H7 (cell line): ENCODE results near the gene TLE4. TPM values are rescaled to one million over a fixed set of nuclear protein-coding genes. Genes with fewer than 3 reads are reported as not detected.

ENCODE experiments used
- DNase-seq: peaks from one replicate; pipeline ENCODE4 v3.0.0; 2012
- H3K27me3 ChIP-seq: 2 replicates; pipeline ENCODE4 v1.6.0; 2011; ENCODE audit warnings: mild to moderate bottlenecking, low read length; ENCODE audit not compliant: control insufficient read depth, insufficient read depth
- H3K36me3 ChIP-seq: replicated peaks from 2 replicates; pipeline ENCODE4 v1.5.1; 2011; ENCODE audit warnings: low read length; ENCODE audit not compliant: control insufficient read depth, insufficient read depth
- H3K4me3 ChIP-seq: 2 replicates; pipeline ENCODE4 v1.5.1; 2011; ENCODE audit warnings: low read depth, mild to moderate bottlenecking, control low read depth, low read length, moderate library complexity; ENCODE audit not compliant: insufficient read depth
- total RNA-seq: library from RNA; depleted of rRNA; stranded (reverse); fragments of >200 nt; shearing (Covaris generic); gene quantifications from 2 replicates; pipeline ENCODE4 v1.2.3, GENCODE V29; 2014

TLE4 gene
- total RNA-seq, 1 experiment from 2014 or later = 31.8 TPM

GRCh38 chr9:79665931-79666330 is 94.2 kb downstream of the TLE4 start:
- H3K4me3 ChIP-seq = no peak overlapping the region
- no peak for DNase-seq
- no peaks in the 10 kb centered on the region for H3K36me3 ChIP-seq

GRCh38 chr9:79667120-79667519 is 95.4 kb downstream of the TLE4 start:
- no peak for DNase-seq
- Histone ChIP-seq H3K27me3 (no peaks in the 10 kb centered on the region), H3K36me3 (no peaks in the 10 kb centered on the region), H3K4me3 (no peak overlapping the region)

More at GRCh38 chr9:79665931-79666330, 94.2 kb downstream of the TLE4 start:
- H3K27me3 ChIP-seq = no peaks in the 10 kb centered on the region

- Histone ChIP-seq H3K27me3 (no peaks in the 10 kb centered on the region), H3K36me3 (no peaks in the 10 kb centered on the region), H3K4me3 (no peak overlapping the region)
- DNase-seq = no peak
Observed at GRCh38 chr9:79667817-79668436, 96.2 kb downstream of the TLE4 start.

GRCh38 chr9:79668956-79669355 is 97.2 kb downstream of the TLE4 start:
- no peak overlapping the region for H3K4me3 ChIP-seq
- no peaks in the 10 kb centered on the region for H3K27me3 ChIP-seq
- H3K36me3 ChIP-seq = no peaks in the 10 kb centered on the region
- no peak for DNase-seq

- no peak for DNase-seq
- no peaks in the 10 kb centered on the region for H3K27me3 ChIP-seq
- H3K36me3 ChIP-seq = no peaks in the 10 kb centered on the region
Observed at GRCh38 chr9:79670269-79670961, 98.7 kb downstream of the TLE4 start.

GRCh38 chr9:79671558-79671957 is 99.8 kb downstream of the TLE4 start:
- Histone ChIP-seq H3K4me3 (no peak overlapping the region), H3K27me3 (no peaks in the 10 kb centered on the region), H3K36me3 (no peaks in the 10 kb centered on the region)
- DNase-seq = no peak

More at GRCh38 chr9:79670269-79670961, 98.7 kb downstream of the TLE4 start:
- no peak overlapping the region for H3K4me3 ChIP-seq

- DNase-seq = no peak
- no peaks in the 10 kb centered on the region for H3K36me3 ChIP-seq
- H3K27me3 ChIP-seq = no peaks in the 10 kb centered on the region
- H3K4me3 ChIP-seq = no peak overlapping the region
Observed at GRCh38 chr9:79672236-79672635, 100.5 kb downstream of the TLE4 start.

- no peak for DNase-seq
- Histone ChIP-seq H3K27me3 (no peaks in the 10 kb centered on the region), H3K36me3 (no peaks in the 10 kb centered on the region), H3K4me3 (no peak overlapping the region)
Observed at GRCh38 chr9:79672891-79673290, 101.1 kb downstream of the TLE4 start.

- H3K36me3 ChIP-seq = no peaks in the 10 kb centered on the region
- H3K27me3 ChIP-seq = no peaks in the 10 kb centered on the region
- no peak overlapping the region for H3K4me3 ChIP-seq
- no peak for DNase-seq
Observed at GRCh38 chr9:79673614-79674013, 101.8 kb downstream of the TLE4 start.

GRCh38 chr9:79674052-79674777 is 102.5 kb downstream of the TLE4 start:
- Histone ChIP-seq H3K27me3 (no peaks in the 10 kb centered on the region), H3K4me3 (no peak overlapping the region), H3K36me3 (no peaks in the 10 kb centered on the region)
- no peak for DNase-seq

- DNase-seq = no peak
- Histone ChIP-seq H3K27me3 (no peaks in the 10 kb centered on the region), H3K36me3 (0 out of 2 replicates have a peak, but pooled peaks cover under 1% of the 10 kb centered on the region), H3K4me3 (no peak overlapping the region)
Observed at GRCh38 chr9:79681576-79681975, 109.8 kb downstream of the TLE4 start.

GRCh38 chr9:79682076-79682736 is 110.4 kb downstream of the TLE4 start:
- Histone ChIP-seq H3K4me3 (no peak overlapping the region), H3K36me3 (0 out of 2 replicates have a peak, but pooled peaks cover 2% of the 10 kb centered on the region), H3K27me3 (no peaks in the 10 kb centered on the region)
- DNase-seq = no peak

GRCh38 chr9:79684059-79684458 is 112.3 kb downstream of the TLE4 start:
- no peak for DNase-seq
- H3K27me3 ChIP-seq = no peaks in the 10 kb centered on the region
- 0 out of 2 replicates have a peak, but pooled peaks cover 2% of the 10 kb centered on the region for H3K36me3 ChIP-seq
- H3K4me3 ChIP-seq = no peak overlapping the region

- H3K4me3 ChIP-seq = no peak overlapping the region
- DNase-seq = no peak
- H3K27me3 ChIP-seq = no peaks in the 10 kb centered on the region
- 0 out of 2 replicates have a peak, but pooled peaks cover 2% of the 10 kb centered on the region for H3K36me3 ChIP-seq
Observed at GRCh38 chr9:79684711-79685575, 113.2 kb downstream of the TLE4 start.
